ENCODE results near the gene SLC9B2. TPM values are rescaled to one million over a fixed set of nuclear protein-coding genes. Genes with fewer than 3 reads are reported as not detected.

SLC9B2 gene
- total and polyA plus RNA-seq, 12 donors = 1.00 to 11.4 (median 3.3) TPM

DNA sequence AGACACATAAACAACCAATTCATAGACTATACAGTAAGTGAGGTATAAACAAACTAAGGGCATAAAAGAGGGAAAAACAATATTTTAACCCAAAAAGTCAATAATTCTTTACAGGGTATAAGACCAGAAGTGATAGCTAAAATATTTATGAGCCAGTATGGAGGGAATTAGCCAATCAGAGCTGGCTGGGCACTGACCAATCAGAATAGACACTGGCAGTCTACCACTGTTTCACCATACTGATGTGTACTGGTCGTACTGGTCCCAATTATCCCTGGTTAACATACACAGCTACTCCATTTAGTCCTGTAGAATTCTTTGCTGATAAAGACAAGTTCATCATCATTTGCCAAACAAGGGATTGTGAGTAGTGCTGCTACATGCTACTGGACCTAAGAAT is 47.3 kb downstream of the SLC9B2 start:
- Histone ChIP-seq H3K4me1 (no peaks in the 10 kb centered on the region), H3K27me3 (no peaks in the 10 kb centered on the region), H3K27ac (no peak overlapping the region), H3K4me3 (no peak overlapping the region), H3K36me3 (peaks cover 0 to 26% (median 0%) of the 10 kb centered on the region in 9 donors), H3K9me3 (peaks cover 0 to 9% (median 0%) of the 10 kb centered on the region in 11 donors)
- intact Hi-C loops (cut with DNase I) = no loop called here
- TF ChIP-seq, protein P1, sequence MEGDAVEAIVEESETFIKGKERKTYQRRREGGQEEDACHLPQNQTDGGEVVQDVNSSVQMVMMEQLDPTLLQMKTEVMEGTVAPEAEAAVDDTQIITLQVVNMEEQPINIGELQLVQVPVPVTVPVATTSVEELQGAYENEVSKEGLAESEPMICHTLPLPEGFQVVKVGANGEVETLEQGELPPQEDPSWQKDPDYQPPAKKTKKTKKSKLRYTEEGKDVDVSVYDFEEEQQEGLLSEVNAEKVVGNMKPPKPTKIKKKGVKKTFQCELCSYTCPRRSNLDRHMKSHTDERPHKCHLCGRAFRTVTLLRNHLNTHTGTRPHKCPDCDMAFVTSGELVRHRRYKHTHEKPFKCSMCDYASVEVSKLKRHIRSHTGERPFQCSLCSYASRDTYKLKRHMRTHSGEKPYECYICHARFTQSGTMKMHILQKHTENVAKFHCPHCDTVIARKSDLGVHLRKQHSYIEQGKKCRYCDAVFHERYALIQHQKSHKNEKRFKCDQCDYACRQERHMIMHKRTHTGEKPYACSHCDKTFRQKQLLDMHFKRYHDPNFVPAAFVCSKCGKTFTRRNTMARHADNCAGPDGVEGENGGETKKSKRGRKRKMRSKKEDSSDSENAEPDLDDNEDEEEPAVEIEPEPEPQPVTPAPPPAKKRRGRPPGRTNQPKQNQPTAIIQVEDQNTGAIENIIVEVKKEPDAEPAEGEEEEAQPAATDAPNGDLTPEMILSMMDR (IDR thresholded peaks at IDR 0.05) = no peak
- no peak for ATAC-seq
- no peak for DNase-seq
- WGBS, 2 donors = 88 to 90% methylated on average over 1 of the region's 1 CpG

DNA sequence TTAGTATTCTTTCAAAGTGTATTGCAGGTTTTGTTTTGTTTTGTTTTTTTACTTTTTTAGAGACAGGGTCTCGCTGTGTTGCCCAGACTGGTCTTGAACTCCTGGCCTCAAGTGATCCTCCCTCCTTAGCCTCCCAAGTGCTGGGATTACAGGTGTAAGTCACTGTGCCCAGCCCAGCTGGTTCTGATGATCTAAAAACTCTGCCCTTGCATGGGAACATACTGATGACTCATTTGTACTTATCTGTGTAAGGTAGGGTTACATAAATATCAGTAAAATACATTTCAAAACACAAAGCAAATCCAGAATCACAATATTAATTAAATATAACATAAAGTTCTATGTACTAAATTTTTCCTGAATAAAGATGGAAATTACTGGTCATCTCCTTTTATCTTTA is 49.7 kb downstream of the SLC9B2 start:
- TF ChIP-seq, protein P1 (IDR thresholded peaks at IDR 0.05) = no peak
- peaks cover 0 to 31% (median 0%) of the 10 kb centered on the region in 9 donors for H3K36me3 ChIP-seq
- H3K27ac ChIP-seq = no peak overlapping the region
- intact Hi-C loops (cut with DNase I) = no loop called here
- no peaks in the 10 kb centered on the region for H3K9me3 ChIP-seq
- DNase-seq (no peak), ATAC-seq (no peak)
- no peaks in the 10 kb centered on the region for H3K4me1 ChIP-seq
- no peak overlapping the region for H3K4me3 ChIP-seq
- WGBS, 2 donors = 96 to 97% methylated on average over 1 of the region's 1 CpG
- H3K27me3 ChIP-seq = no peaks in the 10 kb centered on the region

DNA sequence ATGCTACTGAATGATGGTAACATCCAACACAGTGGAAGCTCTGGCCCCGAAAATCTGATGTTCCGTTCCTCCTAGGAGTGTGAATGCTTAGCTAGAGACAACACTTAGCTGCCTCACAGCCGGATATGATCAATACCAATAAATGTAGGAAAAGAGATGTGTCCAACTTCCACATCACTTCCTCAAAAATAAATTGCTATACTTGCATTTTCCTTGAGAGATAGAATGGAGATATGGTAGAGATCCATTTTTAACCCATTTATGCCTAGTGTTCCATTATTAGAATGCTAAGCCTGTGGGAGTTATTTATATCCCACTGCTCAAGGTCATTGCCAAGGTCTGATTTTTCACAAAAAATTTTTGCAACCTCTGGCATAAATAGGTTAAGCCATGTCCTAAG is 51.6 kb downstream of the SLC9B2 start:
- no peak overlapping the region for H3K27ac ChIP-seq
- no peaks in the 10 kb centered on the region for H3K27me3 ChIP-seq
- H3K9me3 ChIP-seq = no peaks in the 10 kb centered on the region
- TF ChIP-seq, protein P1 (IDR thresholded peaks at IDR 0.05) = no peak
- intact Hi-C loops (cut with DNase I) = no loop called here
- ATAC-seq (no peak), DNase-seq (no peak)
- H3K36me3 ChIP-seq = peaks cover 0 to 23% (median 0%) of the 10 kb centered on the region in 9 donors
- peaks cover 0 to 5% (median 1%) of the 10 kb centered on the region in 9 donors for H3K4me1 ChIP-seq
- WGBS, 2 donors = 93 to 97% methylated on average over 3 of the region's 3 CpGs
- no peak overlapping the region for H3K4me3 ChIP-seq

DNA sequence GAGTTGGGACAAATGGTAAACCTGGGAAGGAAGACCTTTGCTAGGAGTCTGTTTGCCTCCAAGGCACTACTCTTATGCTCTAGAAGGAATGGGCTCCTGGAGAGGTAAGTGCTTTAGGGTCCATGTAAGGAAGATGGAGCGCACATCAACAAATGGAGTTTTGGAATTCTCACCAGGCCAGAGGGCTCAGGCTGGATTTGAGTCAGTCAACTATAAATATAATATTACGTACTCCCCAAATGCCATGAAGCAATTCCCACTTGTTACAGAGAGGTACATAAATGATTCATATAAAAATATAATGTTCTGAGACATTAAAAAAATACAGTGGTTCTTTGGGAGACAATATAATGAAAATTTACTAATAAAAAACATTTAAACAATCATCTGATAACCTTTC is 55.4 kb downstream of the SLC9B2 start:
- no peak for ATAC-seq
- Histone ChIP-seq H3K36me3 (peaks cover 0 to 12% (median 0%) of the 10 kb centered on the region in 9 donors), H3K27ac (no peak overlapping the region), H3K4me1 (peaks cover 0 to 15% (median 7%) of the 10 kb centered on the region in 9 donors), H3K27me3 (no peaks in the 10 kb centered on the region), H3K9me3 (no peaks in the 10 kb centered on the region), H3K4me3 (no peak overlapping the region)
- intact Hi-C loops (cut with DNase I) = no loop called here
- TF ChIP-seq, protein P1 (IDR thresholded peaks at IDR 0.05) = no peak
- no peak for DNase-seq
- 91 to 96% methylated on average over 2 of the region's 2 CpGs for WGBS, 2 donors
